Measurements from ENCODE around the gene GTPBP3.
A peak's percentile ranks its signal among the peaks of the same experiment; 100 is the strongest.
"Not testable (repeated sequence)": the region's sequence is repeated elsewhere in the genome, so short reads cannot be mapped to it uniquely, and the experiment has no call there.

The GTPBP3 gene, protein sequence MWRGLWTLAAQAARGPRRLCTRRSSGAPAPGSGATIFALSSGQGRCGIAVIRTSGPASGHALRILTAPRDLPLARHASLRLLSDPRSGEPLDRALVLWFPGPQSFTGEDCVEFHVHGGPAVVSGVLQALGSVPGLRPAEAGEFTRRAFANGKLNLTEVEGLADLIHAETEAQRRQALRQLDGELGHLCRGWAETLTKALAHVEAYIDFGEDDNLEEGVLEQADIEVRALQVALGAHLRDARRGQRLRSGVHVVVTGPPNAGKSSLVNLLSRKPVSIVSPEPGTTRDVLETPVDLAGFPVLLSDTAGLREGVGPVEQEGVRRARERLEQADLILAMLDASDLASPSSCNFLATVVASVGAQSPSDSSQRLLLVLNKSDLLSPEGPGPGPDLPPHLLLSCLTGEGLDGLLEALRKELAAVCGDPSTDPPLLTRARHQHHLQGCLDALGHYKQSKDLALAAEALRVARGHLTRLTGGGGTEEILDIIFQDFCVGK

GRCh38 chr19:17336872-17337674 is at the start of gene GTPBP3:
TSS of gene GTPBP3 (plus strand) at chr19:17337553. CDS start at chr19:17337612, 59 bp downstream.
- peak; percentile 87 for DNase-seq (ENCODE audit: low read depth)

DNA sequence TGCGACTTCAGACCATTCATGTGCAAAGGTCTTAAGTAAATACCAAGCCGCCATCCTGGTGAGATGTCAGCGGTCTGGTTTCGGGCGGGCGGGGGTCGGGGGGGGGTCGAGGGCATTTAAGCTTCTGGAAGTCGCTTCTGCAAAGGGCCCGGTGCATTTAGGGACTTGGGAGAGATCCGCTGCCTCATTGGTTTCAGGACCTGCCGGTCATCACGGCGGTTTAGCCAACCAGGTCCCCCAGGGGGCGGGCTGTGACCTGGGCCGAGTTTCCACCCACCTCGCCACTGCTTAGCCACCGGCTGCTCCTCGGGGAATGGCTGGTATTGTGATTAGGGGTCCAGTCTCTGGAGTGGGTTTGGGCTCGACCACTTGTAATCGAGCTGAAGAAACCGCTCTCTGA is 47.9 kb upstream of the GTPBP3 start:
- DNase-seq (ENCODE audit: low read depth) = no peak

- peak; percentile 59 for DNase-seq (ENCODE audit: low read depth)
Observed at GRCh38 chr19:17292301-17293074, 44.9 kb upstream of the GTPBP3 start.

DNA sequence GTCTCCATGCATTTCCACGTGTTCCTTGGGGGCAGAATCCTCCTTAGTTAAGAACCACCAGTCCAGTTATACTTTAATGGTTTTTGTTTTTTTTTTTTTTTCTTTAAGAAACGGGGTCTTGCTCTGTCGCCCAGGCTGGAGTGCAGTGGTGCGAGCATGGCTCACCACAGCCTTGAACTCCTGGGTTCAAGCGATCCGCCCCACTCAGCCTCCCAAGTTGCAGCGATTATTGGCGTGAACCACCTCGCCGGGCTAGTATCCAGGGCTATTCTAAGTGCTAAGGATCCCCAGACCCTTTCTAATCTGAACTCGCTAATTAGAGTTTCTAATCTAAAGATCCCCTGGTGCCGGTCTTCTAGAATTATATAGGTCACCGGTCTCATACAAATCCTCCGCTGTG is 43.7 kb upstream of the GTPBP3 start:
- DNase-seq (ENCODE audit: low read depth) = no peak

DNA sequence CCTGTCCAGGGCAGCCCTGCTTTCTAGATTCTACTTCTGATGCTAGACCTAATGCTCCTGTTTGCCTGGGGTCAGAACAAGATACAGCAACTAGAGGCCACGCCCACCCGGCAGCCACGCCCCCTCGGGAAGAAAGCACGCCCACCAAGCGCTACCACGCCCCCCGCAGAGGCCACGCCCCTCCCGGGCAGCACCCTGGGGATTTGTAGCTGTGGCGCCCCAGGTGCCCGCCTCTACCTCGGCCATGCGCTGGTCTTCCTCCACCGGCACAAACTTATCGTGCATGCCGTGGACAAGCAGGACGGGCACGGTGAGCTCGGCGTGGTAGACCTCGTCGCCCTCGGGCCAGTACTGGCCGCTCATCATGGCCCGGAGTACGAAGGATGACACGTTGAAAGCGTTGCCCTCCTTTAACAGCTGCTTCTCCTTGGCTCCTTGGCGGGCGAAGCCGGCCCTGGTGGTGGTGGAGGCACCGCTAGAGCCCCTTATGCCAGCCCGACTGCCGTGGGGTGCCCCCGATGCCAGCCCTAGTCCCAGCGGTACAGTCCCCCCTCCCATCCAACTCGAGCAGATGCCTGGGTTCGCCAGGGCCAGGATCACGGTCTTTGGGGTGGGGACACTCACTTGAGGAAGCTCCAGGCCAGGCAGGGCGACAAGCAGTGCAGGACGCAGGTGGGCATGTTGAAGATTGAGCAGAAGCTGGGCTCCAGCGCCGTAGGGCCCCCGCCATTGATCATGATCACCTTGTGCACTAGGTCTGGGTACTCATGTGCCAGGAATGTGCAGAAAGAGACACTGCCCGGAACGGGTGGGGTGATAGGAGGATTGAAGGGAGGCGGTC is 43.1 kb upstream of the GTPBP3 start:
- DNase-seq (ENCODE audit: low read depth) = no peak

DNA sequence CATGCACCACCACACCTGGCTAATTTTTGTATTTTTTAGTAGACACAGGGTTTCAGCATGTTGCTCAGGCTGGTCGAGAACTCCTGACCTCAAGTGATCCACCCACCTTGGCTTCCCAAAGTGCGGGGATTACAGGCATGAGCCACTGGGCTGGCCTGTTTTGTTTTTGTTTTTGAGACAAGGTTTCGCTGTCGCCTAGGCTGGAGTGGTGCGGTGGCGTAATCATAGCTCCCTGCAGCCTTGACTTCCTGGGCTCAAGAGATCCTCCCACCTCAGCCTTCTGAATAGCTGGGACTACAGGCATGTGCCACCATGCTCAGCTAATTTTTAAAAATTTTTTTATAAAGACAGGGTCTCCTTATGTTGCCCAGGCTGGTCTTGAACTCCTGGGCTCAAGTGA is 41.8 kb upstream of the GTPBP3 start:
- not testable (repeated sequence) for DNase-seq (ENCODE audit: low read depth)

DNA sequence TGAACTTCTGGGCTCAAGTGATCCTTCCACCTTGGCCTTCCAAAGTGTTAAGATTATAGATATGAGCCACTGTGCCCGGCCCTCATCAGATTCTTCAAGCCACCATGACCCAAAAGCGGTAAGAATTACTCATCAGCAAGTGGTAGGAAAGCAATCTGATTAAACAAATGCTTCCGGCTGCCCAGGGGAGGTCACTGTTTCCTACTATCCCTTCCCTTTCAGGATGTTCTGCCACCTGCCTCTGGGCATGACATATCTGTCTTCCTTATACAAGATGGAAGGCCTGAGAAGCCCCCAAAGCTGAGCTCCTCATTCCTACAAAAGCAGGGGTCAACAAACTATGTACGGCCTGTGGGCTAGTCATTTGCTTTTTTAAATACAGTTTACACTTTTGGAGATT is 41.1 kb upstream of the GTPBP3 start:
- no peak for DNase-seq (ENCODE audit: low read depth)

GRCh38 chr19:17296976-17297375 is 40.4 kb upstream of the GTPBP3 start:
- DNase-seq (ENCODE audit: low read depth) = no peak

DNA sequence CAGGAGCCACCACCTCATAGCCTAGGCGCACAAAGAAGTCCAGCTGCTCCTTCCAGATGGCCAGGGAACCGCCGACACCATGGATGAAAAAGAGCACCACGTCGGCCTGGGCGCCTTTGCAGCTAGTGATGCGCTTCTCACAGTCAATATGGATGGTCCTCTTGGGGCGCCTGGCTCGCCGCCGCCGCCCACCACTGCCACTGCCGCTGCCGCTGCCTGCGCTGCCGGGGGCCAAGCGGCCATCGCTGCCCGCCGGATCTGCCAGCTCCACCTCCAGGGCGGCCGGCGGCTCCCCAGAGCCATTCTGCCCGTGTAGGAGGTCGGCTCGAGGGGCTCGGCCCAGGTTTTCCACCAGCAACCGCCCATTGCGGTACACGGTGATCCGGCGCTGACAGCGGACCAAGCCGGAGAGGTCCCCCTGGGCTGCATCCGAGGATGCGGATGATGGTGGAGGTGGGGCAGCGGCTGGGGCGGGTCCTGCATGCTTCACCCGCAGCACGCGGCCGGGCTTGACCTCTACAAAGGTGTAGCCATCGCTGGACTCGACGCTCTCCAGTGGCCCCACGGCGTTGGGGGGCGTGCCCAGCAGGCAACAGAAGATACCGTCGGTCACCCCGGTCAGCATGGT is 36.2 kb upstream of the GTPBP3 start:
- no peak for DNase-seq (ENCODE audit: low read depth)

DNA sequence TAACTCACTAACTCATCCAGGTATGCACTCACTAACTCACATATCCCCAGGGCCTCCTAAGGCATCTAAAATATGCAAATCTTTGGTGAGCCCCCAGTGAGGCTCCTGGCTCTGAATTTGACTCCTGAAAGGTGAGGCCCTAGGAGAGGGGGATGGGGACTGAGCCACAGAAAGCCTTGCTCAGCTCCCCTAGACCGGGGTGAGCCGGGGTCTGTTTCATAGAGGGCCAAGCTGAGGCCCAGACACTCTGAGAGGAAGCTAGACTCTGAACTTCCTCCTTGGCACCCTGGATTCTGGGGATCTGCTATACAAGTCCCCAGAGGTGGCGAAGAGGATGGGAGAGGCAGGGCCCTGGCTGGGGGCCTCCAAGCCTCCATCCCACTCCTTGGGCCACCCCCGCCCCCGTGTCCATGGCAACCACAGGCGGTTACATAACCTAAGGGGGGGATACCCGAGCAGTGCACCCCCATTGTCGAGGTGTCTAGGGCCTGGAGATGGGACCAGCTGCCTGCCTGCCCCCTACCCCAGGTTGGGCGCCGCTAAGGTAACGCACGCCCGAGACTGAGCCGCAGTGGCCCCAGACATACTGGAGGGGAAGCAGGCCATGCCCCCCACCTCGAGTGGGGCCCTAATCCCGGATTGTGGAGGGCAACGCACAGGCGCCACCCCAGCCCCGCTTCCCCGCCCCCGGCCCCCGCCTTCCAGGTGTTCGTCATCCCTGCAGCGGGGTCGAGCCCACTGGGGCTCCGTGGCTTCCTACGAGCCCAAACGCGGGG is 34.8 kb upstream of the GTPBP3 start:
- no peak for DNase-seq (ENCODE audit: low read depth)

GRCh38 chr19:17303167-17303939 is 34.0 kb upstream of the GTPBP3 start, which contains the start of gene ABHD8:
TSS of gene ABHD8 (minus strand) at chr19:17303425. CDS start at chr19:17301616, 1,809 bp downstream.
- DNase-seq (ENCODE audit: low read depth) = peak; percentile 59

- no peak for DNase-seq (ENCODE audit: low read depth)
Observed at GRCh38 chr19:17303940-17304267, 33.4 kb upstream of the GTPBP3 start.

DNA sequence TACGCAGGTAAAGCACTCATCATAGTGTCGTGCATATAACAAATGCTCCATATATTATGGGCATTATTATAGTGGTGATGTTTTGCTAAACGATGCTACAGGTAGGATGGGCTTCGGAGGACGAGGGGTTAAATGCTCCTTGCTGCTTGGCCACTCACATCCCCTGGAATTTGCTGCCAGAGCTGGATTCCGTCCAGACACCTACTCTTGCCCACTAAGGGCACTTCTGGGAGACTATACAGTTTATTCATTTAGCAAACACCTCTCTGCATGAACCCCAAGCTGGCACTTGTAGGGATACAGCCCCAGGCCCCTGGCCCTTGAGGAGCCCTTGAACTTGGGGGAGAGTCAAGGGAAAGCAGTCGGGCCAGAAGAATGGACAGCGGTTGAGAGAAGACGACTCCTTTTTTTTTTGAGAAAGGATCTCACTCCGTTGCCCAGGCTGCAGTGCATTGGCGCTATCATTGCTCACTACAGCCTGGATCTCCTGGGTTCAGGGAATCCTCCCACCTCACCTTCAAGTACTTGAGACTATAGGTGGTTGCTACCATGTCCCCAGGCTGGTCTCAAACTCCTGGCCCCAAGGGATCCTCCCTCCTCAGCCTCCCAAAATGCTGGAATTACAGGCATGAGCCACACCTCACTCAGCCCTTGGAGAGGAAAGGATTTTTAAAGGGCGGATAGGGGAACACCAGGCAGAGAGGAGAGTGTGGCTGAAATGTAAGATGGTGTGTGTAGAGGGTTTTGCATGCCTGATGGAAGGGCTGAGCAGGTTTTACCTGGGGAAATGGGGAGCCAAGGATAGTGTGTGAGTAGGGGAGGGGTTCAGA is 32.8 kb upstream of the GTPBP3 start:
- no peak for DNase-seq (ENCODE audit: low read depth)

DNA sequence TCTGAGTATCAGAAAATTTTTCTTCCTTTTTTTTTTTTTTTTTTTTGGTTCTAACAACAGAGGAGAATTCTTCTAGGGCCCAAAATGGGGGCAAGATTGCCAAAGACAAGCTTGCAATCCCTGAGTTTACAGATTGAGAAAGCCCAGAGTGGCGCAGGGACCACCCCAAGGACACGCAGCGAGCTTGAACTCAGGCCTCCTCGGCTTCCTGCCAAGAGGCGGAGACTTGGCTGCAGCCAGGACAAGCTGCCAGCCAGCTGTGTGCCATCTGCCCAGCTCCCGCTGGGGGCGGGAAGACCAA is 32.2 kb upstream of the GTPBP3 start:
- no peak for DNase-seq (ENCODE audit: low read depth)

GRCh38 chr19:17305517-17306284 is 31.7 kb upstream of the GTPBP3 start, which contains the start of gene MRPL34:
TSS of gene MRPL34 (plus strand) at chr19:17305872. CDS start at chr19:17305893, 21 bp downstream.
- peak; percentile 92 for DNase-seq (ENCODE audit: low read depth)

- no peak for DNase-seq (ENCODE audit: low read depth)
Observed at GRCh38 chr19:17306285-17306714, 31.1 kb upstream of the GTPBP3 start.

- no peak for DNase-seq (ENCODE audit: low read depth)
Observed at GRCh38 chr19:17307876-17308377, 29.4 kb upstream of the GTPBP3 start.
